WTC11 (cell line): Measurements from ENCODE around the gene ETFB. TPM values are rescaled to one million over a fixed set of nuclear protein-coding genes. Genes with fewer than 3 reads are reported as not detected.

ENCODE experiments used
- ATAC-seq: fragments of 200-7000 bp; cut with Tn5 transposase; 2 replicates; pipeline ENCODE4 v1.10.0; 2021; ENCODE audit warnings: mild to moderate bottlenecking, moderate library complexity
- CTCF ChIA-PET: fragments of 300-600 bp; sonication (Branson Sonifier 250); formaldehyde crosslinking; loops from one replicate; lab custom pipeline; 2021; ENCODE audit warnings: antibody characterized with exemption; lab: Charles Lee
- POLR2A ChIA-PET: fragments of 350-600 bp; sonication (Branson Sonifier 250); formaldehyde crosslinking; loops from one replicate; lab custom pipeline; 2021; ENCODE audit warnings: antibody characterized with exemption; lab: Charles Lee
- DNase-seq: peaks from one replicate; pipeline ENCODE4 v3.0.0; 2021; ENCODE audit warnings: low spot score
- H3K27ac Mint-ChIP-seq: 2 replicates; pipeline ENCODE4 v1.8.0; 2021; ENCODE audit warnings: mixed read lengths
- H3K27me3 Mint-ChIP-seq: 2 replicates; pipeline ENCODE4 v1.8.0; 2021; ENCODE audit warnings: low read depth, mild to moderate bottlenecking, moderate library complexity, mixed read lengths
- H3K36me3 Mint-ChIP-seq: 2 replicates; pipeline ENCODE4 v1.8.0; 2021; ENCODE audit warnings: mixed read lengths
- H3K4me1 Mint-ChIP-seq: 2 replicates; pipeline ENCODE4 v1.8.0; 2022; ENCODE audit warnings: mixed read lengths
- H3K4me3 Mint-ChIP-seq: 2 replicates; pipeline ENCODE4 v1.8.0; 2021; ENCODE audit warnings: mild to moderate bottlenecking, moderate library complexity, mixed read lengths
- H3K9me3 Mint-ChIP-seq: 2 replicates; pipeline ENCODE4 v1.8.0; 2021; ENCODE audit warnings: mixed read lengths
- ATF2 ChIP-seq: sonication (generic); formaldehyde crosslinking; IDR thresholded peaks from 2 replicates; pipeline ENCODE4 v1.8.1; 2022; ENCODE audit warnings: low read depth, missing genetic modification reagents, borderline replicate concordance
- CREM ChIP-seq: sonication (generic); formaldehyde crosslinking; IDR thresholded peaks from 2 replicates; pipeline ENCODE4 v1.8.1; 2022; ENCODE audit warnings: mild to moderate bottlenecking, missing genetic modification reagents, moderate library complexity
- ESRRA ChIP-seq: sonication (generic); formaldehyde crosslinking; IDR thresholded peaks from 2 replicates; pipeline ENCODE4 v1.8.1; 2022; ENCODE audit warnings: mild to moderate bottlenecking, missing genetic modification reagents, borderline replicate concordance
- FOXJ3 ChIP-seq: sonication (generic); formaldehyde crosslinking; IDR thresholded peaks from 2 replicates; pipeline ENCODE4 v1.9.0; 2021; ENCODE audit warnings: missing genetic modification reagents, mild to moderate bottlenecking, borderline replicate concordance
- GTF2I ChIP-seq: fragments of 250-450 bp; sonication (Bioruptor Pico); conservative IDR thresholded peaks from 2 replicates; pipeline ENCODE4 v1.4.0; 2021; ENCODE audit warnings: mild to moderate bottlenecking
- IRF1 ChIP-seq: sonication (generic); formaldehyde crosslinking; IDR thresholded peaks from 2 replicates; pipeline ENCODE4 v1.8.0; 2023; ENCODE audit warnings: missing genetic modification reagents
- KAT7 ChIP-seq: sonication (generic); formaldehyde crosslinking; IDR thresholded peaks from 2 replicates; pipeline ENCODE4 v1.8.1; 2023; ENCODE audit warnings: missing genetic modification reagents, mild to moderate bottlenecking, borderline replicate concordance
- MLX ChIP-seq: sonication (generic); formaldehyde crosslinking; IDR thresholded peaks from 2 replicates; pipeline ENCODE4 v1.8.1; 2023; ENCODE audit warnings: mild to moderate bottlenecking, missing genetic modification reagents, moderate library complexity
- NR1H2 ChIP-seq: sonication (generic); formaldehyde crosslinking; IDR thresholded peaks from 2 replicates; pipeline ENCODE4 v1.9.0; 2021; ENCODE audit warnings: mild to moderate bottlenecking, moderate library complexity, missing genetic modification reagents
- SMAD4 ChIP-seq: sonication (generic); formaldehyde crosslinking; IDR thresholded peaks from 2 replicates; pipeline ENCODE4 v1.8.0; 2022; ENCODE audit warnings: mild to moderate bottlenecking, missing genetic modification reagents
- TCF7 ChIP-seq: sonication (generic); formaldehyde crosslinking; IDR thresholded peaks from 2 replicates; pipeline ENCODE4 v1.8.0; 2022; ENCODE audit warnings: mild to moderate bottlenecking, low read depth, missing genetic modification reagents, moderate library complexity
- TEAD4 ChIP-seq: sonication (generic); formaldehyde crosslinking; IDR thresholded peaks from 2 replicates; pipeline ENCODE4 v1.8.0; 2022; ENCODE audit warnings: mild to moderate bottlenecking, missing genetic modification reagents
- ZNF219 ChIP-seq: sonication (generic); formaldehyde crosslinking; IDR thresholded peaks from 2 replicates; pipeline ENCODE4 v1.8.0; 2023; ENCODE audit warnings: missing genetic modification reagents, mild to moderate bottlenecking, borderline replicate concordance
- ZNF232 ChIP-seq: sonication (generic); formaldehyde crosslinking; IDR thresholded peaks from 2 replicates; pipeline ENCODE4 v1.8.0; 2022; ENCODE audit warnings: mild to moderate bottlenecking, missing genetic modification reagents
- ZNF317 ChIP-seq: sonication (generic); formaldehyde crosslinking; IDR thresholded peaks from 2 replicates; pipeline ENCODE4 v1.8.1; 2023; ENCODE audit warnings: low read depth, mild to moderate bottlenecking, moderate library complexity, missing genetic modification reagents, borderline replicate concordance
- total RNA-seq: library from RNA; stranded (reverse); gene quantifications from 3 replicates; pipeline ENCODE4 v1.2.3, GENCODE V29; 2021
- TF ChIP-seq, protein P1 (sequence below): sonication (generic); formaldehyde crosslinking; conservative IDR thresholded peaks from 2 replicates; pipeline ENCODE4 v1.8.1; 2022; ENCODE audit warnings: mild to moderate bottlenecking, missing genetic modification reagents
- TF ChIP-seq, protein P2 (sequence below): sonication (generic); formaldehyde crosslinking; IDR thresholded peaks from 2 replicates; pipeline ENCODE4 v1.8.0; 2023; ENCODE audit warnings: mild to moderate bottlenecking, missing genetic modification reagents
- TF ChIP-seq, protein P3 (sequence below): sonication (generic); formaldehyde crosslinking; IDR thresholded peaks from 2 replicates; pipeline ENCODE4 v1.8.0; 2022; ENCODE audit warnings: mild to moderate bottlenecking, missing genetic modification reagents

ETFB gene
- total RNA-seq, 1 experiment from 2014 or later = 60.6 TPM

DNA sequence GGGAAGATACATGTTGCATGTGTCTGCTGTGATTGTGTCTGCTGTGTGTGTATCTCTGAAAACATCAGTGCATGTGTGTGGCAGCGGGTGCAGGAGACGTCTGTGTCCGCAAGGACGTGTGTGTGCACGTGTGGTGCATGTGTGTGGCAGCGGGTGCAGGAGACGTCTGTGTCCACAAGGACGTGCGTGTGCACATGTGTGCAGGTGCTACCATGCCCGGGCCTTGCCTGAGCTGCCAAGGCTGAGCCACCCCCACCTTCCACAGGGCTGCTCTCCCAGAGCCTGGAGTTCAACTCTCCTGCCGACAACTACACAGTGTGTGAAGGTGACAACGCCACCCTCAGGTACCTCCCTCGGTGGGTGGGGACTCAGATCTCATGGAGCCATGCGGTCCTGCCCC, 44.4 kb downstream of the ETFB start:
- no peak for TF ChIP-seq MLX (CRISPR knock-in tag)
- TF ChIP-seq, protein P1, sequence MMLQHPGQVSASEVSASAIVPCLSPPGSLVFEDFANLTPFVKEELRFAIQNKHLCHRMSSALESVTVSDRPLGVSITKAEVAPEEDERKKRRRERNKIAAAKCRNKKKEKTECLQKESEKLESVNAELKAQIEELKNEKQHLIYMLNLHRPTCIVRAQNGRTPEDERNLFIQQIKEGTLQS = no peak
- Mint-ChIP-seq H3K27ac (no peak overlapping the region), H3K36me3 (peaks cover 10% of the 10 kb centered on the region; the same call in 1 of the 2 replicates), H3K4me3 (no peak overlapping the region), H3K9me3 (no peaks in the 10 kb centered on the region), H3K4me1 (peaks cover 15% of the 10 kb centered on the region), H3K27me3 (peaks cover 21% of the 10 kb centered on the region)
- CTCF ChIA-PET = no interaction called here
- DNase-seq (no peak), ATAC-seq (no peak)
- POLR2A ChIA-PET = no interaction called here

GRCh38 chr19:51320280-51320657, 45.9 kb downstream of the ETFB start:
- no peak overlapping the region for H3K4me3 Mint-ChIP-seq
- TF ChIP-seq ESRRA (CRISPR knock-in tag) (no peak), CREM (CRISPR knock-in tag) (no peak), GTF2I (CRISPR knock-in tag) (no peak), IRF1 (CRISPR knock-in tag) (no peak), ZNF317 (CRISPR knock-in tag) (no peak), FOXJ3 (CRISPR knock-in tag) (no peak), TCF7 (CRISPR knock-in tag) (no peak), NR1H2 (CRISPR knock-in tag) (no peak), ZNF232 (no peak), ZNF219 (CRISPR knock-in tag) (no peak), SMAD4 (CRISPR knock-in tag) (no peak), KAT7 (CRISPR knock-in tag) (no peak), ATF2 (CRISPR knock-in tag) (no peak), TEAD4 (CRISPR knock-in tag) (no peak)
- TF ChIP-seq, protein P2, sequence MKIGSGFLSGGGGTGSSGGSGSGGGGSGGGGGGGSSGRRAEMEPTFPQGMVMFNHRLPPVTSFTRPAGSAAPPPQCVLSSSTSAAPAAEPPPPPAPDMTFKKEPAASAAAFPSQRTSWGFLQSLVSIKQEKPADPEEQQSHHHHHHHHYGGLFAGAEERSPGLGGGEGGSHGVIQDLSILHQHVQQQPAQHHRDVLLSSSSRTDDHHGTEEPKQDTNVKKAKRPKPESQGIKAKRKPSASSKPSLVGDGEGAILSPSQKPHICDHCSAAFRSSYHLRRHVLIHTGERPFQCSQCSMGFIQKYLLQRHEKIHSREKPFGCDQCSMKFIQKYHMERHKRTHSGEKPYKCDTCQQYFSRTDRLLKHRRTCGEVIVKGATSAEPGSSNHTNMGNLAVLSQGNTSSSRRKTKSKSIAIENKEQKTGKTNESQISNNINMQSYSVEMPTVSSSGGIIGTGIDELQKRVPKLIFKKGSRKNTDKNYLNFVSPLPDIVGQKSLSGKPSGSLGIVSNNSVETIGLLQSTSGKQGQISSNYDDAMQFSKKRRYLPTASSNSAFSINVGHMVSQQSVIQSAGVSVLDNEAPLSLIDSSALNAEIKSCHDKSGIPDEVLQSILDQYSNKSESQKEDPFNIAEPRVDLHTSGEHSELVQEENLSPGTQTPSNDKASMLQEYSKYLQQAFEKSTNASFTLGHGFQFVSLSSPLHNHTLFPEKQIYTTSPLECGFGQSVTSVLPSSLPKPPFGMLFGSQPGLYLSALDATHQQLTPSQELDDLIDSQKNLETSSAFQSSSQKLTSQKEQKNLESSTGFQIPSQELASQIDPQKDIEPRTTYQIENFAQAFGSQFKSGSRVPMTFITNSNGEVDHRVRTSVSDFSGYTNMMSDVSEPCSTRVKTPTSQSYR = no peak
- TF ChIP-seq, protein P3, sequence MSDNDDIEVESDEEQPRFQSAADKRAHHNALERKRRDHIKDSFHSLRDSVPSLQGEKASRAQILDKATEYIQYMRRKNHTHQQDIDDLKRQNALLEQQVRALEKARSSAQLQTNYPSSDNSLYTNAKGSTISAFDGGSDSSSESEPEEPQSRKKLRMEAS (CRISPR knock-in tag) = no peak
- no peak overlapping the region for H3K27ac Mint-ChIP-seq
- H3K36me3 Mint-ChIP-seq = peaks cover 12% of the 10 kb centered on the region
- peaks cover 3% of the 10 kb centered on the region for H3K9me3 Mint-ChIP-seq
- H3K4me1 Mint-ChIP-seq = peaks cover 15% of the 10 kb centered on the region
- ChIA-PET POLR2A (no interaction called here), CTCF (no interaction called here)
- DNase-seq (no peak), ATAC-seq (no peak)
- H3K27me3 Mint-ChIP-seq = peaks cover 10% of the 10 kb centered on the region
